HG02840 (cell line): ENCODE results near the gene USP32.
"Not testable (repeated sequence)": the region's sequence is repeated elsewhere in the genome, so short reads cannot be mapped to it uniquely, and the experiment has no call there.

Experiments used
- ATAC-seq: cut with Tn5 transposase; IDR thresholded peaks from one replicate; pipeline ENCODE4 v1.9.1; 2021; ENCODE audit warnings: mild to moderate bottlenecking, moderate library complexity, moderate number of reproducible peaks; ENCODE audit not compliant: unreplicated experiment, low FRiP score

USP32 gene

DNA sequence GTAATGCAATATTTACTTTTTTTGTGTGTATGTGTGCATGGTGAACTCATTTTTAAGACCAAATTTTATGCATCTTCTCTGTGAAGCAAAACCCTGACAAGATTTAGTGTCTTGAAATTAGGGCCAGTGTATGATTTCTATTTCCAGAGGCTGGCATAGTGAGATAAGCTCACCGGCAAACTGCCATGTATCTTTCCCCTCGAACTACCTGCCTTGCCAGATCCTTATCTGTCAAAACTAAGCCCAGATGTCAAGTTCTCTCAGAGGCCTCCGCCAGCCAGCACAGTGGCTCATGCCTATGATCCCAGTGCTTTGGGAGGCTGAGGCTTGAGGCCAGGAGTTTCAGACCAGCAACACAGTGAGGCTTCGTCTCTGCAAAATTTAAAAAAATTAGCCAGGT lies 10.0 kb downstream of the USP32 start:
- no peak for ATAC-seq

DNA sequence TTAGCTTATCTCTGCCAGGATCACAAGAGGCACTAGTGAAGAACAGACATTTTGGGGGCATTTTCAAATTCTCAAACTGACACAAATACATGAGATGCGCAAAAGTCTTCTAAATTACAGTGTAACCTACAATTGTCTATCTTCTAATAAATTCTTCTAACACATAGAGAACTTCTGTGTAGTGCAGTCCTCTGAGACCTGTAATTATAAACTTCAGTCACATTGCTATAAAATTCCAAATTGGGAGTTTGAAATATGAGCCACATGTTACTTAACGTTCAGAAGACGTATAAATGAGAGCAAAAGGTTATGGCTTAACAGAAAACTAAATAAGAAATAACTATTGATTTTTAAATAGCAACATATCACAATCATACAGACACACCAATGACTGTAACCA lies 12.5 kb downstream of the USP32 start:
- not testable (repeated sequence) for ATAC-seq

DNA sequence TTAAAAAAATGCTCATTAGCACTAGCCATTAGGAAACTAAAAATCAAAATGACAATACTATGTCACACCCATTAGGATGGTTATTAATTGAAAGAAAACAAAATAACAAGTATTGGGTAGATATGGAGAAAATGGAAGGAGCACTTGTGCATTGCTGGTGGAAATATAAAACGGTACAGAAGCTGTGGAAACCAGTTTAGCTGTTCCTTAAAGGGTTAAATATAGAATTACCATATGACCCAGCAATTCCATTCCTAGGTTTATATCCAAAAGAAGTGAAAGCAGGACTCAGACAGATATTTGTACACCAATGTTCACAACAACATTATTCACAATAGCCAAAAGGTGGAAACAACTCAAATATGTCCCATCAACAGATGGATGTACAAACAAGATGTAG lies 13.7 kb downstream of the USP32 start:
- not testable (repeated sequence) for ATAC-seq

DNA sequence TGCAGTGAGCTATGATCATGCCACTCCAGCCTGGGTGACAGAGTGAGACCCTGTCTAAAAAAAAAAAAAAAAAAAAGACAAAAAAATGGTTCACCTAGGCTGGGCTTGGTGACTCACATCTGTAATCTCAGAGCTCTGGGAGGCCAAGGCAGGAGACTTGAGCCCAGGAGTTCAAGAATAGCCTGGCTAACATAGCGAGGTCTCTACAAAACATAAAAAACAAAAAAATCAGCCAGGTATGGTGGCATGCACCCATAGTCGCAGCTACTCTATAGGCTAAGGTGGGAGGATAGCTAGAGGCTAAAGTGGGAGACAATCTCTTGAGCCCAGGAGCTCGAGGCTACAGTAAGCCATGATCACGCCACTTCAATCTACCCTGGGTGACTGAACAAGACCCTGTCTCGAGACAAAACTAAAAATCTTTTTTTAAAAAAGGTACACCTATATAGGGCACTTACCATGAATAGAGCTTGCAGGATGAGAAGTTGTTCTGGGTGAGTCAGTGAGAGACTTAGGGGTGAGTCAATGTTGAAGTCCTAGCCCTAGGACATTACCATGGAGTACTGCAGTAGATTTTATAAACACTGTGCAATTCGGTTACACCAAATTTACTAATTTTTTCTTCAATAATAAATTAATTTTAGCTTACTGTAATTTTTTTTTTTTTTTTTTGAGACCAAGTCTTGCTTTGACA lies 19.0 kb downstream of the USP32 start:
- ATAC-seq = no peak

DNA sequence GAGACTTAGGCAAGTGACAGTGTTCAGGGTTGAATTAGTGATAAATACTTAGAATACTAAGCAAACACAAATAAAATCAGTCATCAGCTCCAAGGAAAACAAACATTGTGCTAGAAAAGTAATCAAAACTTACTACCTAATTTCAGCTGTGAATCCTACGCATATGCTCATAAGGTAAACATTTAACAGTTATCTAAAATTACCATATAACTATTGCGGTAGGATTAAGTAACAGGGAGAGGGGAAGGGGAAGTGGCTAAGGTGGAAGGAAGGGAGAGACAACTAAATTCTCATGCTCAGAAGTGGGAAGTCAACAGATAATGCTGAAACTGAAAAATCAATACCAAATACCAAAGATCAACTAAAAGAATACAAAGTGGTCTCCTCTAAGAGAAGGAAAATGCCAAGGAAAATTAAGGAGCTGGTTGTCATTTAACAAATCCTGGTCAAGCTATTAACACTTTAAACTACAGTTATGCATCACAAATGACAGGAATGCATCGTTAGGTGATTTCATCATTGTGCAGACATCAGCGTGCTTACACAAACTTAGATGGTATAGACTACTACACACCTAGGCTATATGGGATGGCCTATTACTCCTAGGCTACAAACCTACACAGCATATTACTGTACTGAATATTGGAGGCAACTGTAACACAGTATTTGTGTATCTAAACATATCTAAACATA lies 20.0 kb downstream of the USP32 start:
- ATAC-seq = no peak

DNA sequence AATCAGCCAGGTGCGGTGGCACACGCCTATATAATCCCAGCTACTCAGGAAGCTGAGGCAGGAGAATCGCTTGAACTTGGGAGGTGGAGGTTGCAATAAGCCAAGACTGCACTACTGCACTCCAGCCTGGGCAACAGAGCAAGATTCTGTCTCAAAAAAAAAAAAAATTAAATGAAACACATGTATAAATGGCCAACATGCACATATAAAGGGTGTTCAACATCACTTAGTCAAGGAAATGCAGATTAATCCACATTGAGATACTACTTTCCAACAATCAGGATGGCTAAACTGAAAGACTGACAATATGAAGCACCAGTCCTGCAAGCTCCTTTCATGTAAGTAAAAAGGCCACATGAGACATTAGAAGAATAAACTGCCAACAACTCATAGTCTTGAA lies 20.5 kb downstream of the USP32 start:
- no peak for ATAC-seq

DNA sequence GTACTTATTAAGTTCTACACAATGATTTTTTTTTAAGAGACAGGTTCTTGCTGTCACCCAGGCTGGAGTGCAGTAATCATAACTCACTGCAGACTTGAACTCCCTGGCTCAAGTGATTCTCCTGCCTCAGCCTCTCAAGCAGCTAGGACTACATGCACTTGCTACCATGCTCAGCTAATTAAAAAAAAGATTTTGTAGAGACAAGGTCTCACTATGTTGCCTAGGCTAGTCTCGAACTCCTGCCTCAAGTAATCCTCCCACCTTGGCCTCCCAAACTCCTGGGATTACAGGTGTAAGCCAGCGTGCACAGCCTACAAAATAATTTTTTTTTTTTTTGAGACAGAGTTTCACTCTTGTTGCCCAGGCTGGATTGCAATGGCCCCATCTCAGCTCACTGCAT lies 22.2 kb downstream of the USP32 start:
- no peak for ATAC-seq

DNA sequence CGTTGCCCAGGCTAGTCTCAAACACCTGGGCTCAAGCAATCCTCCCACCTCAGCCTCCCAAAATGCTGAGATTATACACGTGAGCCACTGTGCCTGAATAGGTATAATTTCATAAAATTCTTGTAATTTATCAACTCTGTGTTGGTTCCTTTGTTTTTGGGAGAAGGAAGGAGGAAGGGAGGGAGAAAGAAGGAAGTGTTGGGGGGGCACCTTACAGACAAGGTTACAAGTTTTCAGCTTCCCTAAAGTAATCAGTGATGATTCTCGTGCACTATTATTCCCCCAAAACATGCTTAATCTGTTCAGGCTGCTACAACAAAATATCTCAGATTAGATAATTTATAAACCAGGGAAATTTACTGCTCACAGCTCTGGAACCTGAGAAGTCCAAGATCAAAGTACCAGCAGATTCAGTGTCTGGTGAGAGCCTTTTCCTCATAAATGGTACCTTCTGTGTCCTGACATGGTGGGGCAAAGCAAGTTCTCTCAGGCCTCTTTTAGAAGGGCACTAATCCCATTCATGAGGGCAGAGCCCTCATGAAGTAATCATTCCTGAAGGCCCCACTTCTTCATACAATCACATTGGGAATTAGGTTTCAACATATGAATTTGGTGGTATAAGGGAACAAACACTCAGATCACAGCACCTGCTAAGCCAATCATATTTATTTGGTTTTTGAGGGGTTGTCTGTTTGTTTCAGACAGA lies 28.1 kb downstream of the USP32 start:
- ATAC-seq = no peak

DNA sequence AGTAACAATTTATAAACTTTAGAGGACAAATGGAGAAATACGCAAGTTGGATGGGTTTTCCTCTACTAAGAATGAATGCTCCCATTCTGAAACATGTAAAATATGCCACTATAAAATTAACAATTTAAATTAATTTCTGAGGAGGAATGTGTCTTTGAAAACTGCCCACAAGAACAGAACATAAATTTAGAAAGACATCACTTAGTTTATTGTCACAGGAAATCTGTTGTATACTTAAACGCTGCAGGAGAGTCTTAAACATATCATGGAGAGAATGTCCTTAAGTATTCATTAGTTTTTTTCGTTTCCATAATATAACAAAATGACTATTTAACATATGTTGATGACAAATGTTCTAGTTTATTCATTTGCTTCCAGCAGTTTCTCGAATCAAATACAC lies 29.6 kb downstream of the USP32 start:
- ATAC-seq = no peak

DNA sequence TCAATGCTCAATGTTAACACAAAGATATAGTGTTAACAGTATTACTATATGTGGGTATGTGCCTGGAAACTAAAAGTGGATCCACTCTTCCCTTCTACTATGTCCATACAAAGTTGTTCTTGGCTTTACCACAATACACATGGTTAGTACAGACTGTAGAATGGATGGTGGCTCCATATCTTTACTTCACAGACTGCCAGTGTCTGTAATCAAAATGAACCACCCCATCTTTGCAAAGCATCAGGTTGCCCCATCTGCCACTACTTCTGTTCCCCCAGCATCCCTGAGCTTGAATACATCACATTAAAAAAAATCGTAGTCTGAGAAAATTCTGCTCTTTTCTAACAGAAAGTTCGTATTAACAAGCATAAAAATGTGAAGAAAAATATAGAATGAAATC lies 30.0 kb downstream of the USP32 start:
- no peak for ATAC-seq

DNA sequence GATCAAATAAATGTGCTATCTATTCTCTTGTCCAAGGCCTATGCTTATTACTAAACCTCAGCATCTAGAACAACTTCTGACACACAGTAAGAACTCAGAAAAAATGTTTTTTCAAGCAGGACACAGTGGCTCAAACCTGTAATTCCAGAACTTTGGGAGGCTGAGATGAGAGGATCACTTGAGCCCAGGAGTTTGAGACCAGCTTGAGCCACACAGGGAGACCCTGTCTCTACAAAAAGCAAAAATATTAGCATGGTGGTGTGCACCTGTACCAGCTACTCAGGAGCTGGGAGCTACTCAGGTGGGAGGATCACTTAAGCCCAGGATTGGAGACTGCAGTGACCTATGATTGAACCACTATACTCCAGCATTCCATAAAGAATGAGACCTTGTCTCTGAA lies 32.5 kb downstream of the USP32 start:
- no peak for ATAC-seq

DNA sequence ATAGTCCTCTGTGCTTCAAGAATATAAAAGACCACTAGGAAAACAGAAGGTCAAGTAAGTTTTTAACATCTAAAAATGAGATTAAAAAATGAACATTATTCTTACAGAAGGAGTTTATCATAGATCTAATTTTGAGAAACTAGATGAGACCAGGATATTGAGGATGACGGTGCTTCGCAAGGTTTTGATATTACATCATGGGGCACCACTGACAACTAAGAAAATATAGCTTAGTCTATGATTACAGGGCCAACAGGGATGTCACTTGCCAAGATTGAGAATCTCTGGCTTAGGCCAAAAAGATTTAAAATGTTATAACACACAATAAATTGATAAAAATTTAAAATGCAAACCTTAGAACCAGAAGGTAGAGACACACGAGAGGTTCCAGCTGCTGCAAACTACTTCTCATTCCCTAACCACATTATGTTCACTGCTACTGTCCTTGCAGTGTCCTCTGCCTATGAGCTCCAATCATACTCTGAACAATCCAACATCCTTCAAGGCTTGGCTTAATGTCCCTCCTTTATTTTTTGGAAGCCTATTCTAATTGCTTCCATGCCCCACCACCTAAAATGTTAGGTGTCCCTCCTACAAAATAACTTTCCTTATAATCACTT lies 33.2 kb downstream of the USP32 start:
- ATAC-seq = no peak

DNA sequence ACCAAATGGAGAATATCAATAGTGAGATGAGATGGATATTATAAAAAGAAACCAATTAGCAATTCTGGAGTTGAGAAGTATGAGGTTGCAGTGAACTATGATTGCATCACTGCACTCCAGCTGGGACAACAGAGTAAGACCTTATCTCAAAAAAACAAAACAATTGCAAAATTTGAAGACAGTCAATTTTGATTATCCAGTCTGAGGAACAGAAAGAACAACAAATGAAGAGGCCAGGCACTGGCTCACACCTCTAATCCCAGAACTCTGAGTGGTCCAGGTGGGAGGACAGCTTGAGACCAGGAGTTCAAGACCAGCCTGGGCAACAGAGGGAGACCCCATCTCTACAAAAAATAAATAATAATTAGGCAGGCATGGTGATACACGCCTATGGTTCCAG lies 35.0 kb downstream of the USP32 start:
- no peak for ATAC-seq

DNA sequence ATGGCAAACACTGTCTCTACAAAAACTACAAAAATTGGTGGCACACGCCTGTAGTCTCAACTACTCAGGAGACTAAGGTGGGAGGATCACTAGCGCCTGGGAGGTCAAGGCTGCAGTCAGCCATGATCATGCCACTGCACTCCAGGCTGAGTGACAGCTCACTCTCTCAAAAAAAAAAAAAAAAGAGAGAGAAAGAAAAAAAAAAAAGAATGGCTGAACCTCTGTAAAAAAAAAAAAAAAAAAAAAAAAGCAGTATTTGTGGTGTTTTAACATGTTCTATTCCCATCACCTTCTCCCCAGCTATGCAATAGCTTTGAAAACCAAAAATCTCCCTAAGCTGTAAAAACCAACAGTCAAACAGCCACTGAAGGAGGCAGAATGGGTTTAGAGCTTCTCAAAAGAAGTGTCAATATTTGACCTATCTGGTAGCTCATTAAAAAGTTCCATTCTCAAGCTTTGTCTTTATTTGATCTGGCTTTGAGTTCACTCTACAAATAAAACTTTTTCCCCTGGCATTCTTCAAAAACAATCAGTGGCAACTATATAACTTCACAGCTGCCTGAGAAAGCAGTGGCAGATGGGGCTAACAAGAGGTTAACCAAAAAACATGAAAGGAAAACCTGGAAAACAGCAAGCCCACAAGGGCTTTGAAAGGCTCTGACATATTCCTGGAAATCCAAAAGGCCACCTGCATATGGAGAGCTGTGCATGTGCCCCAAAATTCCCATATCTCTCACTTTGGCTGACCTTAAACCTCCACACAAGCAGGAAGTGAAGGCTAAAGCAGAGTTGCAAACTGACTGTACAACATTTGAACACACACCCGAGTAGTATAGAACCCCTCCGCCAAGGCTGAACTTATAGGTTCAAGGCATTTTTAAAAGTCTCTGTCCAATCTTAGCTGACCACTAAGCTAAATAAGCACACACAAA lies 36.0 kb downstream of the USP32 start:
- ATAC-seq = no peak

DNA sequence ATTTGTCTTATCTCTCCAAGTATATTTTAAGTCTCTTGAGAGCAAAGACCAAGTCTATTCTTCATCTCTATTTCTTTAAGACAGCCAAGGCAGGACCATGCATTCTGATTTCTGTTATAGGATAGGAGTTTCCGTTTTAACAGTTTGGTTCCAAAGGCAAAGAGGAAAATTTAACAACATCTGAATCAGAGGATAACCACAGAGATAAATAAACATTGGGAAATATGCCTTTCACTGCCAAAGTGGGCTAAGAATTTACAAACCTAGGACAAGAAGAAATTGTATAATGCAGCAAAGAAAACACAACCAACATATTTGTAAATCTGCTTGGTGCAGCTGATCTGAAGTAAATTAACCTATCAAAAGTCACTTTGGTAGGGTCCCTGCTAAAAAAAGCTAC lies 37.7 kb downstream of the USP32 start:
- ATAC-seq = no peak

DNA sequence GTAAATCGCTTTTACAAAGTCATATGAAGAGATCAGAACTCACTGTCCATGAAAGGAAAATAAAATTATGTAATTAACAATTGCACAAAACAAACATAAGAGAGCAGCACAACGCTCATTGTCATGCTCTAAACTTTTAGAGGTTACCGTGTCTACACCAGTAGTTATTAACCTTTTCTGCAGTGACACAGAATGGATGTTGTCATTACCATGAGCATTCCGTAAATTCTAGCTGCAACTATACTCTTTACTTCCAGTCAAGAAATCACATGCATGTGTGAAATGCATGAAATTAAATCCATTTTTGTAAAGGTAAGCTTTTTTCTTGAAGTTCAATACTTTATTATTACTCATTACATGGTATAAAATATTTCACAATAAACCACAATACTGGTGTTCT lies 38.2 kb downstream of the USP32 start:
- ATAC-seq = no peak

DNA sequence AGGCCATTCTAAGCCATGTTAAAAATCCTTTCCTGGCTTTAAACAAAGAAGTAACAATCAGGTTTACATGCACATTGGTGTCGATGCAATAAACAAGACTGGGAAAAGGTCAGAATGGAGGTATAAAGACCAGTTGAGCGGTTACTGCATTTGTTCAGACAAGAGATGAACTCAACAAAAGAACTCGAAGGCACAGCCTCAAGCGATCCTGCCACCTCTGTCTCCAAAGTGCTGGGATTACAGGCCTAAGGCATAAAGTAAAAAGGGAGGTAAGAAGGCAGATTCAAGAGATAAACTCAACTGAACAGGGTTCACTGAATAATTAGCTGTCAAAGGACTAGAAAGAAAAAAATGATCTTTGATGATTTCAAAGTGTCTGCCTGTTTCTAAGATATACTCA lies 39.4 kb downstream of the USP32 start:
- ATAC-seq = no peak

DNA sequence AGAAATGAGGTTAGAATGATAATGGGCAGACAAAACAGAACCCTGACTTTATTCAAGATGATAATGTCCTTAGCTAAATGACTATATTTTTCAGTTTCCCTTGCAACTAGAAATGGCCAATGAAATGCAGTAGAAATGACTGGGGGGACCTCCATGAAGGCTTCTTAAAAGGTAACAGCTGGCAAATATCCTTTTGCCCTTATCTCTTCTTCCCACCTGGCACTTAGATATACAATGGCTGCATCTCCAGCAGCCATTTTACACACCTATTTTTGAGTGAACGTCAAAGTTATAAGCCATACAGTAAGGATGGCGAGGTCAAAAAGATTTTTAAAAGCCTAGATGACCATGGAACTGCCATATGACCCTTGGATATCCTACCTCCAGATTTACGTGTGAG lies 39.9 kb downstream of the USP32 start:
- ATAC-seq = no peak

DNA sequence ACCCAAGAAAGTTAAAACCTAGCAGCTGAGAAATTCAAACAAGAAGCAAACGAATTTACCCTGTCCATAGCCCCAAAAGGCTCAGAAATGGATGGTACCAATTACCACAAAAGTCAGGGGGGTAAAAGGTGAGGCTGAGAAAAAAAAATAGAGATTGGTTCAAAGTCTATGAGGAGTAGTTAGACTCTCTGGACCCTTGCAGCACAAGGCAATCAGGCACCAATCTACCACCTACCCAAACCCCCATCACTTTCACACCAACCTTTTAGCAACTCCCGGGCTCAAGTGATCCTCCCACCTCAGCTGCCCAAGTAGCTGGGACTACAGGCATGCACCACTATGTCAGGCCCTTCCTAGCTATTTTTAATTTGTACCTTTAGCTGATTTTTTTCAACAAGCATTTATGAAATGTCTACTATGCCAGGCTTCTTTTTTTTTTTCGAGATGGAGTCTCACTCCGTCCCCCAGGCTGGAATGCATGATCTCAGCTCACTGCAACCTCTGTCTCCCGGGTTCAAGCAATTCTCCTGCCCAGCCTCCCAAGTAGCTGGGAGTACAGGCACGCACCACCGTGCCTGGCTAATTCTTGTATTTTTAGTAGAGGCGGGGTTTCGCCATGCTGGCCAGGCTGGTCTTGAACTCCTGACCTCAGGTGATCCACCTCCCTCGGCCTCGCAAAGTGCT lies 40.8 kb downstream of the USP32 start:
- no peak for ATAC-seq

DNA sequence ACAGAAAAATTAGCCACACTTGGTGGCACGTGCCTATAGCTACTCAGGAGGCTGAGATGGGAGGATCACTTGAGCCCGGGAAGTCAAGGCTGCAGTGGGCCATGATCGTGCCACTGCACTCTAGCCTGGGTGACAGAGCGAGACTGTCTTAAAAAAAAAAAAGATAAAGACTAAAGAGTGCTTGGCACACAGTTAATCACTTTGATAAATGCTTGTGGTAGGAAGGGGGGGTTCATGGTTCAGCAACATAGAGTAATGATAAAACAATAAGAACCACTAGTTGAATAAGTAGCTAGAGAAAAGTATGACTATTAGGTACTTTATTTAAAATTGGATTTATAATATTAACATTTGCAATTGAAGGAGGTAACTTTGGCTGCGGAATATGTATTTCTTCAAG lies 43.3 kb downstream of the USP32 start:
- no peak for ATAC-seq
